Stimulated activated memory B cell treated with anti-CD40 and anti-IgM and Interleukin-4, amounts not matched to agents 10 μg/mL and 1 μg/mL and 100 μg/mL, for 72 hours (primary cell): ENCODE measurements around the gene MTMR11.
"Not testable (repeated sequence)": the region's sequence is repeated elsewhere in the genome, so short reads cannot be mapped to it uniquely, and the experiment has no call there.

Source experiments
- ATAC-seq: fragments of 150-1000 bp; cut with Tn5 transposase; 2 replicates; pipeline ENCODE4 v1.10.0; 2021
- H3K27ac Mint-ChIP-seq: one replicate; pipeline ENCODE4 v1.8.0; 2022; ENCODE audit warnings: mild to moderate bottlenecking, mixed read lengths
- H3K27me3 Mint-ChIP-seq: one replicate; pipeline ENCODE4 v1.8.0; 2022; ENCODE audit warnings: mixed read lengths
- H3K36me3 Mint-ChIP-seq: one replicate; pipeline ENCODE4 v1.8.0; 2022; ENCODE audit warnings: mixed read lengths
- H3K4me1 Mint-ChIP-seq: one replicate; pipeline ENCODE4 v1.8.0; 2022; ENCODE audit warnings: mixed read lengths
- H3K4me3 Mint-ChIP-seq: one replicate; pipeline ENCODE4 v1.8.0; 2022; ENCODE audit warnings: mild to moderate bottlenecking, moderate library complexity, mixed read lengths
- H3K9me3 Mint-ChIP-seq: one replicate; pipeline ENCODE4 v1.8.0; 2022; ENCODE audit warnings: mixed read lengths

The MTMR11 gene

GRCh38 chr1:149945206-149945605 is 8.5 kb upstream of the MTMR11 start:
- H3K27me3 Mint-ChIP-seq, result no peaks in the 10 kb centered on the region
- no peaks in the 10 kb centered on the region for H3K9me3 Mint-ChIP-seq
- no peak overlapping the region for H3K4me3 Mint-ChIP-seq
- H3K4me1 Mint-ChIP-seq, result no peaks in the 10 kb centered on the region
- ATAC-seq, result no peak
- H3K27ac Mint-ChIP-seq, result no peak overlapping the region
- H3K36me3 Mint-ChIP-seq, result peaks cover 58% of the 10 kb centered on the region

- ATAC-seq, result no peak
- Mint-ChIP-seq H3K36me3 (peaks cover 38% of the 10 kb centered on the region), H3K4me3 (no peak overlapping the region), H3K9me3 (no peaks in the 10 kb centered on the region), H3K27ac (no peak overlapping the region), H3K27me3 (no peaks in the 10 kb centered on the region), H3K4me1 (peaks cover 7% of the 10 kb centered on the region)
Measured at GRCh38 chr1:149942885-149943284, 6.2 kb upstream of the MTMR11 start.

- H3K27ac Mint-ChIP-seq, result no peak overlapping the region
- no peak for ATAC-seq
- H3K36me3 Mint-ChIP-seq, result peaks cover 31% of the 10 kb centered on the region
- H3K4me3 Mint-ChIP-seq, result no peak overlapping the region
- H3K4me1 Mint-ChIP-seq, result peaks cover 13% of the 10 kb centered on the region
- H3K9me3 Mint-ChIP-seq, result no peaks in the 10 kb centered on the region
- no peaks in the 10 kb centered on the region for H3K27me3 Mint-ChIP-seq
Measured at GRCh38 chr1:149942207-149942606, 5.5 kb upstream of the MTMR11 start.

- no peaks in the 10 kb centered on the region for H3K27me3 Mint-ChIP-seq
- no peak overlapping the region for H3K27ac Mint-ChIP-seq
- H3K36me3 Mint-ChIP-seq, result peaks cover 17% of the 10 kb centered on the region
- H3K4me1 Mint-ChIP-seq, result peaks cover 22% of the 10 kb centered on the region
- no peak overlapping the region for H3K4me3 Mint-ChIP-seq
- ATAC-seq, result no peak
- H3K9me3 Mint-ChIP-seq, result no peaks in the 10 kb centered on the region
Measured at GRCh38 chr1:149940427-149940826, 3.7 kb upstream of the MTMR11 start.

DNA sequence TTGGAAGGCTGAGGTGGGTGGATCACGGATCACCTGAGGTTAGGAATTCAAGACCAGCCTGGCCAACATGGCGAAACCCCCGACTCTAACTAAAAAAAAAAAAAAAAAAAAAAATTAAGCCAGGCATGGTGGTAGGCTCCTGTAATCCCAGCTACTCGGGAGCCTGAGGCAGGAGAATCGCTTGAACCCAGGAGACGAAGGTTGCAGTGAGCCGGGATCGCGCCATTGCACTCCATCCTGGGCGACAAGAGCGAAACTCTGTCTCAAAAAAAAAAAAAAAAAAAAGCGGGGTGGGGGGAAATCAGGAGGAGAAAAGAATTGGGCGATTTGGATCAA is 2.0 kb upstream of the MTMR11 start:
- not testable (repeated sequence) for H3K36me3 Mint-ChIP-seq, H3K27me3 Mint-ChIP-seq, H3K4me3 Mint-ChIP-seq, H3K27ac Mint-ChIP-seq, H3K9me3 Mint-ChIP-seq, ATAC-seq
- peaks cover 22% of the 10 kb centered on the region for H3K4me1 Mint-ChIP-seq

GRCh38 chr1:149937759-149938158 is 1.1 kb upstream of the MTMR11 start:
- no peak for ATAC-seq
- H3K36me3 Mint-ChIP-seq, result no peaks in the 10 kb centered on the region
- no peak overlapping the region for H3K4me3 Mint-ChIP-seq
- no peaks in the 10 kb centered on the region for H3K9me3 Mint-ChIP-seq
- H3K27ac Mint-ChIP-seq, result no peak overlapping the region
- H3K27me3 Mint-ChIP-seq, result peaks cover 16% of the 10 kb centered on the region
- H3K4me1 Mint-ChIP-seq, result peaks cover 22% of the 10 kb centered on the region

GRCh38 chr1:149936992-149937705 is 470 bp upstream of the MTMR11 start:
- ATAC-seq, result no peak
- Mint-ChIP-seq H3K36me3 (no peaks in the 10 kb centered on the region), H3K9me3 (no peaks in the 10 kb centered on the region), H3K4me3 (no peak overlapping the region), H3K27ac (no peak overlapping the region), H3K27me3 (peaks cover 22% of the 10 kb centered on the region), H3K4me1 (peaks cover 22% of the 10 kb centered on the region)

DNA sequence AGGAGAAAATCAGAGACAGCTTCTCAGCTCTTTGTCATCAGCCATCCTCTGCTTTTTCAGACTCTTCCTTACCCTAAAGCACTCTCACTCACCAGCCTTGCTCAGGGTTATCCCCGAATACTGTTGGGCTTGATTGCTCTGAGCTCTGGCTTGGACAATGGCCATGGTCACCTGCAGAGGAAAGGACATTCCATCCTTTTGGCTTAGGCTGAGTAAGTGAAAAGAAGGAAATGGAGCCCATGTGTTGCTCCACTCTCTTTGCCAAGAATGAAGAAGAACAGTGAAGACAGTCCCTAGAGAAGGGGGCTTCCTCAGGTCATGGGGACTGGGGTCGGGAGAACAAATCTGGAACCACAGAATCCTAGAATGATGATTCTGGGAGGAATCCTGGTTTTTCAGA is 2.3 kb downstream of the MTMR11 start:
- H3K9me3 Mint-ChIP-seq, result no peaks in the 10 kb centered on the region
- no peak overlapping the region for H3K27ac Mint-ChIP-seq
- ATAC-seq, result no peak
- peaks cover 41% of the 10 kb centered on the region for H3K27me3 Mint-ChIP-seq
- H3K4me3 Mint-ChIP-seq, result no peak overlapping the region
- H3K4me1 Mint-ChIP-seq, result peaks cover 32% of the 10 kb centered on the region
- H3K36me3 Mint-ChIP-seq, result no peaks in the 10 kb centered on the region

DNA sequence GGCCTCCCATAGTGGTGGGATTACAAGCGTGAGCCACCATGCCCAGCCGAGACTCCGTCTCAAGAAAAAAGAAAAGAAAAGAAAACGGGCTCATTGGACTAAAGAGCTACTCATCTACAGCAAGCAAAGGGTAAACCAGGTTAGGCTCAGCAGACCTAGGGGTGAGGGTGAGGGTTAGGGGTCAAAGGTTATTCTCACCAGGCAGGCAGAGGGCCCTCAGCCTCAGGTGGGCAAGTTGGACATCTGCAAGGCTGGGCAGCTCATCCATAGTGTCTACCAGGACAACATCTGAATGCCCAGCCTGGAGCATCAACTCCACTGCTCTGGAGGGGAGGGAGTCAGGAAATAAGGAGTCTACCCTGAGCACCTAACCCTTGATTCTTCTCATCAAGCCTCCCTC is 3.5 kb downstream of the MTMR11 start:
- no peaks in the 10 kb centered on the region for H3K36me3 Mint-ChIP-seq
- ATAC-seq, result no peak
- no peaks in the 10 kb centered on the region for H3K9me3 Mint-ChIP-seq
- no peak overlapping the region for H3K4me3 Mint-ChIP-seq
- no peak overlapping the region for H3K27ac Mint-ChIP-seq
- peaks cover 32% of the 10 kb centered on the region for H3K4me1 Mint-ChIP-seq
- H3K27me3 Mint-ChIP-seq, result peaks cover 41% of the 10 kb centered on the region

DNA sequence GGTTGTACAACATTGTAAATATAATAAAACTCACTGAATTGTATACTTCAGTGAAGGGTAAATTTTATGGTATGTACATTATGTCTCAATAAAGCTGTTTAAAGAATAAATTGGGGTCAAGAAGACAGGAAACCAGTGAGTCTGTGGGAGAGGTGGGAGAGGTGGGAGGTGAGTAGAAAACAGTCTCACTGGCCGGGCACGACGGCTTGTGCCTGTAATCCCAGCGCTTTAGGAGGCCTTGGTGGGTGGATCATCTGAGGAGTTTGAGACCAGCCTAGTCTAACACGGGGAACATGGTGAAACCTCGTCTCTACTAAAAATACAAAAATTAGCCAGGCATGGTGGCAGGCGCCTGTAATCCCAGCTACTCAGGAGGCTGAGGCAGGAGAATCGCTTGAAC is 4.2 kb downstream of the MTMR11 start:
- peaks cover 33% of the 10 kb centered on the region for H3K4me1 Mint-ChIP-seq

GRCh38 chr1:149931212-149931790 is 5.4 kb downstream of the MTMR11 start:
- Mint-ChIP-seq H3K36me3 (peaks cover 1% of the 10 kb centered on the region), H3K4me3 (no peak overlapping the region), H3K4me1 (peaks cover 29% of the 10 kb centered on the region), H3K9me3 (no peaks in the 10 kb centered on the region), H3K27ac (no peak overlapping the region), H3K27me3 (peaks cover 41% of the 10 kb centered on the region)
- no peak for ATAC-seq

More for the DNA sequence above, 4.2 kb downstream of the MTMR11 start:
- Mint-ChIP-seq H3K27me3 (peaks cover 41% of the 10 kb centered on the region), H3K9me3 (no peaks in the 10 kb centered on the region), H3K27ac (no peak overlapping the region), H3K36me3 (no peaks in the 10 kb centered on the region), H3K4me3 (no peak overlapping the region)
- no peak for ATAC-seq

DNA sequence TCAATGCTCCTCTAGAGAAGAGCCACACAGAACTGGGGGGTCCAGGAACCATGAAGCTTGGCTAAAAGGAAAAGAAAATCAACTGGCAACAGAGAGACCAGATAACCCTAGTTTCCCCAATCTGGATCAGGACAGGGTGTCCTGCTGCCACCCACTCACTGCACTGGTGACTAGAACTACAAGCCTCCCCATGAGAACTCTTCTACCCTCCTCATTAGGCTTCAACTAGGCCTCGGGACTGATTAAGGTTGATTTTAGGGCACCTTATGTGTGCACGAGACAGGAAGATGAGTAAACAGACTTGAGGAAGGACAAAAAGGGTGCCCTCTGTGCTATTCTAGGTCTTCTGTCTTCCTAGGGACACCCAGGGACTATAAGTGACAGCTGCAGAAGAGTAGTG is 6.8 kb downstream of the MTMR11 start:
- ATAC-seq, result no peak
- no peak overlapping the region for H3K4me3 Mint-ChIP-seq
- peaks cover 16% of the 10 kb centered on the region for H3K36me3 Mint-ChIP-seq
- H3K27me3 Mint-ChIP-seq, result peaks cover 41% of the 10 kb centered on the region
- peaks cover 43% of the 10 kb centered on the region for H3K4me1 Mint-ChIP-seq
- H3K27ac Mint-ChIP-seq, result no peak overlapping the region
- H3K9me3 Mint-ChIP-seq, result no peaks in the 10 kb centered on the region

DNA sequence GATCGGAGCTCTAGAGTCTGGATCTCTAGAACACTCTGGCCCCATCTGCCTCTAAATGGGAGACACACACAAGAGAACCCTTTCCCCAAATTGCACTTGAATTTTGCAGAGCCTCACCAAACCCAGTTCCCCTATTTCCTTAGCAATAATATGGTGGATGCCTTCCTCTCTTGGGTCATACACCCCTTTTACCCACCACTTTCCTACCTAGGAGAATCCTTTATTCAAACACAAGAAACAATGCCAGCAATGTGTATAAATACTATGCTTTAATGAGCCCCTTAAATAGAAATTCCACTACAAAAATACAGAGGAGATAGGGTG is 8.3 kb downstream of the MTMR11 start:
- H3K9me3 Mint-ChIP-seq, result no peaks in the 10 kb centered on the region
- H3K27ac Mint-ChIP-seq, result peak overlapping the region; percentile 88
- H3K36me3 Mint-ChIP-seq, result peaks cover 31% of the 10 kb centered on the region
- no peak for ATAC-seq
- peaks cover 54% of the 10 kb centered on the region for H3K4me1 Mint-ChIP-seq
- H3K4me3 Mint-ChIP-seq, result peak overlapping the region; percentile 93
- H3K27me3 Mint-ChIP-seq, result peaks cover 31% of the 10 kb centered on the region

GRCh38 chr1:149927563-149928400 is 8.9 kb downstream of the MTMR11 start, which contains the start of gene SF3B4:
Gene SF3B4, minus strand, starts transcription at chr1:149927803. Its CDS starts 44 bp downstream, at chr1:149927759.
- Mint-ChIP-seq H3K9me3 (no peaks in the 10 kb centered on the region), H3K27me3 (peaks cover 25% of the 10 kb centered on the region), H3K4me1 (peaks cover 54% of the 10 kb centered on the region), H3K36me3 (peaks cover 36% of the 10 kb centered on the region), H3K4me3 (peak within 1 kb of the TSS; percentile 93), H3K27ac (peak within 1 kb of the TSS; percentile 88)
- ATAC-seq, result peak; percentile 99

GRCh38 chr1:149927056-149927562 is 9.6 kb downstream of the MTMR11 start:
- H3K4me3 Mint-ChIP-seq, result peak overlapping the region; percentile 93
- peaks cover 19% of the 10 kb centered on the region for H3K27me3 Mint-ChIP-seq
- peak overlapping the region; percentile 88 for H3K27ac Mint-ChIP-seq
- H3K9me3 Mint-ChIP-seq, result no peaks in the 10 kb centered on the region
- no peak for ATAC-seq
- peaks cover 43% of the 10 kb centered on the region for H3K36me3 Mint-ChIP-seq
- peaks cover 54% of the 10 kb centered on the region for H3K4me1 Mint-ChIP-seq
